HCT116 (cell line): Measurements from ENCODE around the gene RASGRF1. TPM values are rescaled to one million over a fixed set of nuclear protein-coding genes. Genes with fewer than 3 reads are reported as not detected.

Experiments
- ATAC-seq: fragments of 200-7000 bp; cut with Tn5 transposase; 2 replicates; pipeline ENCODE4 v1.9.1; 2020; ENCODE audit warnings: mild to moderate bottlenecking, moderate library complexity
- BruUV-seq: library from RNA; stranded (reverse); fragments of 400-500 nt; replicated peaks from 2 replicates; lab custom pipeline; 2021; lab: Mats Ljungman, UMichigan
- CTCF ChIA-PET: fragments of 300-600 bp; sonication (Branson Sonifier 250); formaldehyde crosslinking; loops from one replicate; lab custom pipeline; 2021; ENCODE audit warnings: antibody characterized with exemption; lab: Charles Lee
- POLR2A ChIA-PET: fragments of 300-600, 350-600 bp; sonication (Branson Sonifier 250); formaldehyde crosslinking; loops from one replicate; lab custom pipeline; 2021; ENCODE audit warnings: antibody characterized with exemption; lab: Charles Lee
- RAD21 ChIA-PET, 2 experiments: fragments of 300-600 bp; sonication (Branson Sonifier 250); formaldehyde crosslinking; loops; one replicate each; lab custom pipeline; 2023; ENCODE audit warnings: low total read pairs in 2 of 2; ENCODE audit not compliant: uncharacterized antibody in 2 of 2, unreplicated experiment in 2 of 2, low non-redundant PET in 1 of 2; lab: Charles Lee
- DNase-seq: peaks from one replicate; pipeline ENCODE4 v3.0.0-alpha.2; 2010; ENCODE audit warnings: low read depth, low spot score
- H2AFZ ChIP-seq: fragments of 200-600 bp; shearing (Covaris generic), sonication (generic); 2 replicates; pipeline ENCODE4 v1.6.1; 2017; ENCODE audit warnings: low read depth, mixed run types, mixed read lengths, antibody characterized with exemption, low read length; ENCODE audit not compliant: poor library complexity, severe bottlenecking
- H3K27ac ChIP-seq: 2 replicates; pipeline ENCODE4 v1.5.1; 2012; ENCODE audit warnings: low read depth, low read length
- H3K27me3 ChIP-seq: fragments of 200-600 bp; sonication (generic); 2 replicates; pipeline ENCODE4 v1.6.1; 2016; ENCODE audit warnings: mixed run types, low read length, mixed read lengths; ENCODE audit not compliant: insufficient read depth
- H3K36me3 ChIP-seq, 2 experiments: fragments of 200-500 bp in 1 of 2; fragments of 200-600 bp in 1 of 2; sonication (Bioruptor generic) in 1 of 2; sonication (generic) in 1 of 2; 2 replicates each; pipeline versions ENCODE4 v1.5.1 to v1.6.1; 2014 to 2016; ENCODE audit warnings: low read length in 2 of 2, inconsistent platforms in 1 of 2, mixed read lengths in 1 of 2, mixed run types in 1 of 2; ENCODE audit not compliant: insufficient read depth in 2 of 2, control insufficient read depth in 1 of 2
- H3K4me1 ChIP-seq, 2 experiments: fragments of 200-600 bp in 1 of 2; sonication (generic) in 1 of 2; 2 replicates each; pipeline versions ENCODE4 v1.5.1 to v1.6.1; 2012 to 2017; ENCODE audit warnings: low read length in 2 of 2, inconsistent platforms in 1 of 2, mild to moderate bottlenecking in 1 of 2, mixed read lengths in 1 of 2, mixed run types in 1 of 2, moderate library complexity in 1 of 2; ENCODE audit not compliant: insufficient read depth in 2 of 2, control insufficient read depth in 1 of 2
- H3K4me2 ChIP-seq: fragments of 200-600 bp; sonication (generic); 2 replicates; pipeline ENCODE4 v1.6.1; 2017; ENCODE audit warnings: mixed run types, low read length, mixed read lengths
- H3K4me3 ChIP-seq, 2 experiments: fragments of 200-600 bp in 1 of 2; sonication (generic) in 1 of 2; replicated peaks in 1 of 2; 2 replicates each; pipeline ENCODE4 v1.5.1; 2011 to 2016; ENCODE audit warnings: low read length in 2 of 2, control low read depth in 1 of 2, low read depth in 1 of 2, mild to moderate bottlenecking in 1 of 2, mixed read lengths in 1 of 2, mixed run types in 1 of 2
- H3K79me2 ChIP-seq: fragments of 200-600 bp; sonication (generic); 2 replicates; pipeline ENCODE4 v1.6.1; 2017; ENCODE audit warnings: mild to moderate bottlenecking, mixed run types, low read length, moderate library complexity, mixed read lengths; ENCODE audit not compliant: insufficient read depth
- H3K9ac ChIP-seq: fragments of 200-600 bp; sonication (generic); 2 replicates; pipeline ENCODE4 v1.6.1; 2016; ENCODE audit warnings: low read length, mixed read lengths
- H3K9me2 ChIP-seq: fragments of 200-600 bp; sonication (generic), shearing (Covaris generic); 2 replicates; pipeline ENCODE4 v1.6.1; 2017; ENCODE audit warnings: mixed run types, mild to moderate bottlenecking, moderate library complexity; ENCODE audit not compliant: insufficient read depth
- H3K9me3 ChIP-seq, 2 experiments: fragments of 200-500 bp in 1 of 2; fragments of 200-600 bp in 1 of 2; sonication (Bioruptor generic) in 1 of 2; sonication (generic) in 1 of 2; 2 replicates each; pipeline ENCODE4 v1.6.1; 2014 to 2017; ENCODE audit warnings: low read length in 2 of 2, mixed read lengths in 2 of 2, inconsistent platforms in 1 of 2, low read depth in 1 of 2, mild to moderate bottlenecking in 1 of 2, mixed run types in 1 of 2, moderate library complexity in 1 of 2; ENCODE audit not compliant: control insufficient read depth in 1 of 2, insufficient read depth in 1 of 2
- H4K20me1 ChIP-seq: fragments of 200-600 bp; sonication (generic), shearing (Covaris generic); 2 replicates; pipeline ENCODE4 v1.6.1; 2017; ENCODE audit warnings: mixed run types, mild to moderate bottlenecking, moderate library complexity; ENCODE audit not compliant: insufficient read depth
- ATF3 ChIP-seq: IDR thresholded peaks from 2 replicates; pipeline ENCODE4 v1.6.1; 2012
- CBX3 ChIP-seq: IDR thresholded peaks from 2 replicates; pipeline ENCODE4 v1.6.1; 2012; ENCODE audit warnings: low read depth
- CEBPB ChIP-seq: IDR thresholded peaks from 2 replicates; pipeline ENCODE4 v1.6.1; 2012; ENCODE audit warnings: low read depth
- CTCF ChIP-seq, 3 experiments: fragments of 200-600 bp in 1 of 3; sonication (generic) in 1 of 3; IDR thresholded peaks in 2 of 3; conservative IDR thresholded peaks in 1 of 3; 2 replicates each; pipeline ENCODE4 v1.5.1; 2012 to 2017; ENCODE audit warnings: low read depth in 2 of 3, low read length in 2 of 3, antibody characterized with exemption in 1 of 3, borderline replicate concordance in 1 of 3, control low read depth in 1 of 3, mild to moderate bottlenecking in 1 of 3, mixed read lengths in 1 of 3, mixed run types in 1 of 3, moderate library complexity in 1 of 3; ENCODE audit not compliant: insufficient read depth in 1 of 3
- EGR1 ChIP-seq: IDR thresholded peaks from 2 replicates; pipeline ENCODE4 v1.6.1; 2012; ENCODE audit warnings: low read depth
- EZH2 ChIP-seq: fragments of 200-600 bp; sonication (generic); IDR thresholded peaks from 2 replicates; pipeline ENCODE4 v1.6.1; 2017; ENCODE audit warnings: antibody characterized with exemption, mixed run types
- EZH2phosphoT487 ChIP-seq: fragments of 200-600 bp; IDR thresholded peaks from 2 replicates; pipeline ENCODE4 v1.6.1; 2018; ENCODE audit warnings: antibody characterized with exemption, borderline replicate concordance
- JUND ChIP-seq: IDR thresholded peaks from 2 replicates; pipeline ENCODE4 v1.6.1; 2012
- MAX ChIP-seq: IDR thresholded peaks from 2 replicates; pipeline ENCODE4 v1.6.1; 2012
- POLR2A ChIP-seq: IDR thresholded peaks from 2 replicates; pipeline ENCODE4 v1.7.0; 2011; ENCODE audit warnings: borderline replicate concordance; ENCODE audit not compliant: insufficient read depth, insufficient read length; ENCODE audit errors: extremely low read depth
- RAD21 ChIP-seq: IDR thresholded peaks from 2 replicates; pipeline ENCODE4 v1.6.1; 2012; ENCODE audit warnings: low read depth, mild to moderate bottlenecking
- REST ChIP-seq: IDR thresholded peaks from 2 replicates; pipeline ENCODE4 v1.6.1; 2012; ENCODE audit warnings: low read depth
- SRF ChIP-seq: IDR thresholded peaks from 2 replicates; pipeline ENCODE4 v1.6.1; 2012; ENCODE audit warnings: low read depth
- TCF7L2 ChIP-seq: IDR thresholded peaks from 2 replicates; pipeline ENCODE4 v1.7.0; 2011; ENCODE audit warnings: borderline replicate concordance, inconsistent platforms; ENCODE audit not compliant: insufficient read depth, insufficient read length; ENCODE audit errors: extremely low read depth
- YY1 ChIP-seq: IDR thresholded peaks from 2 replicates; pipeline ENCODE4 v1.6.1; 2011; ENCODE audit warnings: low read length, low read depth, moderate library complexity, mild to moderate bottlenecking; ENCODE audit not compliant: insufficient replicate concordance; ENCODE audit errors: extremely low read depth
- ZNF274 ChIP-seq: fragments of 200-500 bp; sonication (Bioruptor generic); IDR thresholded peaks from 2 replicates; pipeline ENCODE4 v1.6.1; 2014; ENCODE audit warnings: mild to moderate bottlenecking, low read depth, low read length, inconsistent platforms
- intact Hi-C: fragments of 100-400 bp; cut with micrococcal nuclease; formaldehyde crosslinking; loops from 2 replicates; pipeline ENCODE4 v1.10.0; 2022
- total RNA-seq: library from RNA; stranded (reverse); gene quantifications from one replicate; pipeline ENCODE4 v1.2.1, GENCODE V29; 2021; ENCODE audit not compliant: unreplicated experiment

Gene RASGRF1
- total RNA-seq, 1 experiment from 2014 or later: 2.4 TPM

- Histone ChIP-seq H3K9ac (no peak overlapping the region), H3K9me3 (no peaks in the 10 kb centered on the region), H3K4me3 (no peak overlapping the region), H3K79me2 (no peaks in the 10 kb centered on the region), H4K20me1 (no peaks in the 10 kb centered on the region), H3K27me3 (no peaks in the 10 kb centered on the region), H3K4me1 (peaks cover 19 to 51% of the 10 kb centered on the region in 2 experiments), H3K9me2 (no peaks in the 10 kb centered on the region), H2AFZ (no peak overlapping the region), H3K36me3 (no peaks in the 10 kb centered on the region), H3K27ac (no peak overlapping the region), H3K4me2 (no peak overlapping the region)
- no peak for DNase-seq
- no peak for ATAC-seq
- ChIA-PET POLR2A (no interaction called here), RAD21 (no interaction called here), CTCF (no interaction called here)
- intact Hi-C loops: no loop called here
- no TSS peak for BruUV-seq
- TF ChIP-seq EGR1: no peak
- no peak for TF ChIP-seq MAX
- TF ChIP-seq ATF3: no peak
- TF ChIP-seq RAD21: no peak
- TF ChIP-seq EZH2phosphoT487: no peak
- TF ChIP-seq CBX3: no peak
- TF ChIP-seq CTCF (IDR thresholded peaks at IDR 0.05 in 2 of 3, conservative IDR thresholded peaks at IDR 0.05 in 1 of 3; ENCODE audit: borderline replicate concordance in 1 of 3, insufficient read depth in 1 of 3, low read depth in 2 of 3, low read length in 2 of 3): no peak
- no peak for TF ChIP-seq REST
- TF ChIP-seq POLR2A: no peak
- TF ChIP-seq SRF: no peak
- no peak for TF ChIP-seq YY1
- no peak for TF ChIP-seq TCF7L2
- no peak for TF ChIP-seq JUND
- no peak for TF ChIP-seq EZH2
- no peak for TF ChIP-seq ZNF274
- no peak for TF ChIP-seq CEBPB
These were observed 143.1 kb downstream of the RASGRF1 start for GRCh38 chr15:78947506-78947905.
